Neural cell (in vitro differentiated cells): Measurements from ENCODE around the gene COL4A2. TPM values are rescaled to one million over a fixed set of nuclear protein-coding genes. Genes with fewer than 3 reads are reported as not detected.

Experiments
- H2AFZ ChIP-seq: fragments of 200-600, 300-800 bp; sonication (generic), shearing (Covaris generic); 2 replicates; pipeline ENCODE4 v1.6.0; 2014; ENCODE audit warnings: low read depth, mild to moderate bottlenecking, antibody characterized with exemption, low read length, moderate library complexity
- H3F3A ChIP-seq: fragments of 200-600 bp; shearing (Covaris generic); 2 replicates; pipeline ENCODE4 v1.6.1; 2016; ENCODE audit warnings: mild to moderate bottlenecking, moderate library complexity, mixed read lengths, antibody characterized with exemption, low read length; ENCODE audit not compliant: insufficient read depth, poor library complexity, severe bottlenecking
- H3K27ac ChIP-seq: fragments of 200-600, 300-800 bp; sonication (generic), shearing (Covaris generic); 2 replicates; pipeline ENCODE4 v1.5.1; 2014; ENCODE audit warnings: mild to moderate bottlenecking, low read length, moderate library complexity
- H3K27me3 ChIP-seq: fragments of 300-800, 200-600 bp; sonication (generic), shearing (Covaris generic); 2 replicates; pipeline ENCODE4 v1.6.0; 2014; ENCODE audit warnings: mild to moderate bottlenecking, low read depth, low read length, moderate library complexity; ENCODE audit not compliant: insufficient read depth
- H3K36me3 ChIP-seq: fragments of 300-800, 200-600 bp; sonication (generic), shearing (Covaris generic); 2 replicates; pipeline ENCODE4 v1.5.1; 2014; ENCODE audit warnings: mild to moderate bottlenecking, antibody characterized with exemption, low read length, moderate library complexity; ENCODE audit not compliant: insufficient read depth
- H3K4me2 ChIP-seq: fragments of 300-800, 200-600 bp; sonication (generic), shearing (Covaris generic); 2 replicates; pipeline ENCODE4 v1.6.0; 2014; ENCODE audit warnings: mild to moderate bottlenecking, low read length
- H3K4me3 ChIP-seq: fragments of 300-800, 200-600 bp; sonication (generic), shearing (Covaris generic); 2 replicates; pipeline ENCODE4 v1.5.1; 2014; ENCODE audit warnings: mild to moderate bottlenecking, low read length, moderate library complexity
- H3K79me2 ChIP-seq: fragments of 200-600 bp; shearing (Covaris generic); replicated peaks from 2 replicates; pipeline ENCODE4 v1.6.0; 2014; ENCODE audit warnings: mild to moderate bottlenecking, low read length, moderate library complexity; ENCODE audit not compliant: insufficient read depth
- H3K9ac ChIP-seq: fragments of 300-800, 200-600 bp; sonication (generic), shearing (Covaris generic); 2 replicates; pipeline ENCODE4 v1.6.1; 2016; ENCODE audit warnings: mild to moderate bottlenecking, low read length, mixed read lengths
- H3K9me2 ChIP-seq: fragments of 200-600 bp; shearing (Covaris generic); 2 replicates; pipeline ENCODE4 v1.6.1; 2016; ENCODE audit warnings: mild to moderate bottlenecking, low read length, mixed read lengths; ENCODE audit not compliant: insufficient read depth
- H3K9me3 ChIP-seq: fragments of 200-600, 300-800 bp; sonication (generic), shearing (Covaris generic); 2 replicates; pipeline ENCODE4 v1.6.1; 2016; ENCODE audit warnings: mild to moderate bottlenecking, mixed run types, low read length, moderate library complexity, mixed read lengths
- H4K20me1 ChIP-seq: fragments of 200-600 bp; shearing (Covaris generic); 2 replicates; pipeline ENCODE4 v1.6.1; 2016; ENCODE audit warnings: mild to moderate bottlenecking, mixed run types; ENCODE audit not compliant: insufficient read depth
- CTCF ChIP-seq: fragments of 450-650 bp; IDR thresholded peaks from 2 replicates; pipeline ENCODE4 v1.5.1; 2014; ENCODE audit warnings: antibody characterized with exemption, mild to moderate bottlenecking, moderate library complexity; ENCODE audit not compliant: poor library complexity, severe bottlenecking
- EP300 ChIP-seq: fragments of 450-650 bp; conservative IDR thresholded peaks from 2 replicates; pipeline ENCODE4 v1.6.1; 2014; ENCODE audit warnings: antibody characterized with exemption, mild to moderate bottlenecking, moderate library complexity; ENCODE audit not compliant: poor library complexity, severe bottlenecking
- EZH2 ChIP-seq: fragments of 200-600, 300-800 bp; shearing (Covaris generic), sonication (generic); IDR thresholded peaks from 2 replicates; pipeline ENCODE4 v1.6.1; 2014; ENCODE audit warnings: antibody characterized with exemption, low read length, borderline replicate concordance, mild to moderate bottlenecking; ENCODE audit not compliant: insufficient read depth, poor library complexity, severe bottlenecking
- MXI1 ChIP-seq: fragments of 450-650 bp; conservative IDR thresholded peaks from 2 replicates; pipeline ENCODE4 v1.6.1; 2014; ENCODE audit warnings: antibody characterized with exemption, mild to moderate bottlenecking; ENCODE audit not compliant: poor library complexity, severe bottlenecking
- POLR2AphosphoS5 ChIP-seq: IDR thresholded peaks from 2 replicates; pipeline ENCODE4 v1.6.1; 2012
- RAD21 ChIP-seq: fragments of 450-650 bp; conservative IDR thresholded peaks from 2 replicates; pipeline ENCODE4 v1.6.1; 2014; ENCODE audit warnings: antibody characterized with exemption, mild to moderate bottlenecking, moderate library complexity
- REST ChIP-seq: IDR thresholded peaks from 2 replicates; pipeline ENCODE4 v1.6.1; 2012; ENCODE audit warnings: borderline replicate concordance
- SMC3 ChIP-seq: fragments of 450-650 bp; conservative IDR thresholded peaks from 2 replicates; pipeline ENCODE4 v1.6.1; 2014; ENCODE audit warnings: antibody characterized with exemption, mild to moderate bottlenecking, moderate library complexity; ENCODE audit not compliant: poor library complexity
- TAF1 ChIP-seq: IDR thresholded peaks from 2 replicates; pipeline ENCODE4 v1.6.1; 2012; ENCODE audit warnings: low read depth
- polyA plus RNA-seq: library from polyadenylated mRNA; depleted of rRNA; stranded (reverse); fragments of >200 nt; gene quantifications from 2 replicates; pipeline ENCODE4 v1.2.3, GENCODE V29; 2014

COL4A2 gene
- polyA plus RNA-seq, 1 donor from 2014 or later: 30.8 TPM

- Histone ChIP-seq H3K9me2 (no peaks in the 10 kb centered on the region), H3K4me3 (no peak overlapping the region), H4K20me1 (no peaks in the 10 kb centered on the region), H3K9me3 (no peaks in the 10 kb centered on the region), H3K27ac (no peak overlapping the region), H3K27me3 (no peaks in the 10 kb centered on the region), H2AFZ (no peak overlapping the region), H3K36me3 (no peaks in the 10 kb centered on the region), H3K4me2 (no peak overlapping the region), H3K79me2 (no peaks in the 10 kb centered on the region), H3K9ac (no peak overlapping the region), H3F3A (no peaks in the 10 kb centered on the region)
- TF ChIP-seq EP300 (no peak), REST (no peak), CTCF (no peak), TAF1 (no peak), POLR2AphosphoS5 (no peak), EZH2 (no peak), MXI1 (no peak), SMC3 (no peak), RAD21 (no peak)
Observed at GRCh38 chr13:110352735-110353134, 45.7 kb downstream of the COL4A2 start.

GRCh38 chr13:110353339-110353977 lies 46.4 kb downstream of the COL4A2 start:
- TF ChIP-seq POLR2AphosphoS5 (no peak), TAF1 (no peak), REST (no peak), CTCF (no peak), RAD21 (no peak), EZH2 (no peak), MXI1 (no peak), EP300 (no peak), SMC3 (no peak)
- H3K4me3 ChIP-seq: no peak overlapping the region
- H3K9ac ChIP-seq: no peak overlapping the region
- no peaks in the 10 kb centered on the region for H3K9me3 ChIP-seq
- H4K20me1 ChIP-seq: no peaks in the 10 kb centered on the region
- no peaks in the 10 kb centered on the region for H3K9me2 ChIP-seq
- H2AFZ ChIP-seq: no peak overlapping the region
- no peaks in the 10 kb centered on the region for H3F3A ChIP-seq
- H3K4me2 ChIP-seq: no peak overlapping the region
- H3K36me3 ChIP-seq: no peaks in the 10 kb centered on the region
- no peak overlapping the region for H3K27ac ChIP-seq
- H3K79me2 ChIP-seq: no peaks in the 10 kb centered on the region
- H3K27me3 ChIP-seq: no peaks in the 10 kb centered on the region
